Neural cell (in vitro differentiated cells): ENCODE measurements around the gene ATXN7L3. TPM values are rescaled to one million over a fixed set of nuclear protein-coding genes. Genes with fewer than 3 reads are reported as not detected.

ENCODE experiments used
- H2AFZ ChIP-seq: fragments of 200-600, 300-800 bp; sonication (generic), shearing (Covaris generic); 2 replicates; pipeline ENCODE4 v1.6.0; 2014; ENCODE audit warnings: low read depth, mild to moderate bottlenecking, antibody characterized with exemption, low read length, moderate library complexity
- H3F3A ChIP-seq: fragments of 200-600 bp; shearing (Covaris generic); 2 replicates; pipeline ENCODE4 v1.6.1; 2016; ENCODE audit warnings: mild to moderate bottlenecking, moderate library complexity, mixed read lengths, antibody characterized with exemption, low read length; ENCODE audit not compliant: insufficient read depth, poor library complexity, severe bottlenecking
- H3K27ac ChIP-seq: fragments of 200-600, 300-800 bp; sonication (generic), shearing (Covaris generic); 2 replicates; pipeline ENCODE4 v1.5.1; 2014; ENCODE audit warnings: mild to moderate bottlenecking, low read length, moderate library complexity
- H3K27me3 ChIP-seq: fragments of 300-800, 200-600 bp; sonication (generic), shearing (Covaris generic); 2 replicates; pipeline ENCODE4 v1.6.0; 2014; ENCODE audit warnings: mild to moderate bottlenecking, low read depth, low read length, moderate library complexity; ENCODE audit not compliant: insufficient read depth
- H3K36me3 ChIP-seq: fragments of 300-800, 200-600 bp; sonication (generic), shearing (Covaris generic); 2 replicates; pipeline ENCODE4 v1.5.1; 2014; ENCODE audit warnings: mild to moderate bottlenecking, antibody characterized with exemption, low read length, moderate library complexity; ENCODE audit not compliant: insufficient read depth
- H3K4me2 ChIP-seq: fragments of 300-800, 200-600 bp; sonication (generic), shearing (Covaris generic); 2 replicates; pipeline ENCODE4 v1.6.0; 2014; ENCODE audit warnings: mild to moderate bottlenecking, low read length
- H3K4me3 ChIP-seq: fragments of 300-800, 200-600 bp; sonication (generic), shearing (Covaris generic); 2 replicates; pipeline ENCODE4 v1.5.1; 2014; ENCODE audit warnings: mild to moderate bottlenecking, low read length, moderate library complexity
- H3K79me2 ChIP-seq: fragments of 200-600 bp; shearing (Covaris generic); replicated peaks from 2 replicates; pipeline ENCODE4 v1.6.0; 2014; ENCODE audit warnings: mild to moderate bottlenecking, low read length, moderate library complexity; ENCODE audit not compliant: insufficient read depth
- H3K9ac ChIP-seq: fragments of 300-800, 200-600 bp; sonication (generic), shearing (Covaris generic); 2 replicates; pipeline ENCODE4 v1.6.1; 2016; ENCODE audit warnings: mild to moderate bottlenecking, low read length, mixed read lengths
- H3K9me2 ChIP-seq: fragments of 200-600 bp; shearing (Covaris generic); 2 replicates; pipeline ENCODE4 v1.6.1; 2016; ENCODE audit warnings: mild to moderate bottlenecking, low read length, mixed read lengths; ENCODE audit not compliant: insufficient read depth
- H3K9me3 ChIP-seq: fragments of 200-600, 300-800 bp; sonication (generic), shearing (Covaris generic); 2 replicates; pipeline ENCODE4 v1.6.1; 2016; ENCODE audit warnings: mild to moderate bottlenecking, mixed run types, low read length, moderate library complexity, mixed read lengths
- H4K20me1 ChIP-seq: fragments of 200-600 bp; shearing (Covaris generic); 2 replicates; pipeline ENCODE4 v1.6.1; 2016; ENCODE audit warnings: mild to moderate bottlenecking, mixed run types; ENCODE audit not compliant: insufficient read depth
- EP300 ChIP-seq: fragments of 450-650 bp; conservative IDR thresholded peaks from 2 replicates; pipeline ENCODE4 v1.6.1; 2014; ENCODE audit warnings: antibody characterized with exemption, mild to moderate bottlenecking, moderate library complexity; ENCODE audit not compliant: poor library complexity, severe bottlenecking
- EZH2 ChIP-seq: fragments of 200-600, 300-800 bp; shearing (Covaris generic), sonication (generic); IDR thresholded peaks from 2 replicates; pipeline ENCODE4 v1.6.1; 2014; ENCODE audit warnings: antibody characterized with exemption, low read length, borderline replicate concordance, mild to moderate bottlenecking; ENCODE audit not compliant: insufficient read depth, poor library complexity, severe bottlenecking
- MXI1 ChIP-seq: fragments of 450-650 bp; conservative IDR thresholded peaks from 2 replicates; pipeline ENCODE4 v1.6.1; 2014; ENCODE audit warnings: antibody characterized with exemption, mild to moderate bottlenecking; ENCODE audit not compliant: poor library complexity, severe bottlenecking
- POLR2AphosphoS5 ChIP-seq: IDR thresholded peaks from 2 replicates; pipeline ENCODE4 v1.6.1; 2012
- RAD21 ChIP-seq: fragments of 450-650 bp; conservative IDR thresholded peaks from 2 replicates; pipeline ENCODE4 v1.6.1; 2014; ENCODE audit warnings: antibody characterized with exemption, mild to moderate bottlenecking, moderate library complexity
- REST ChIP-seq: IDR thresholded peaks from 2 replicates; pipeline ENCODE4 v1.6.1; 2012; ENCODE audit warnings: borderline replicate concordance
- SMC3 ChIP-seq: fragments of 450-650 bp; conservative IDR thresholded peaks from 2 replicates; pipeline ENCODE4 v1.6.1; 2014; ENCODE audit warnings: antibody characterized with exemption, mild to moderate bottlenecking, moderate library complexity; ENCODE audit not compliant: poor library complexity
- TAF1 ChIP-seq: IDR thresholded peaks from 2 replicates; pipeline ENCODE4 v1.6.1; 2012; ENCODE audit warnings: low read depth
- polyA plus RNA-seq: library from polyadenylated mRNA; depleted of rRNA; stranded (reverse); fragments of >200 nt; gene quantifications from 2 replicates; pipeline ENCODE4 v1.2.3, GENCODE V29; 2014
- TF ChIP-seq, protein P1 (sequence below): fragments of 450-650 bp; IDR thresholded peaks from 2 replicates; pipeline ENCODE4 v1.5.1; 2014; ENCODE audit warnings: antibody characterized with exemption, mild to moderate bottlenecking, moderate library complexity; ENCODE audit not compliant: poor library complexity, severe bottlenecking

Gene ATXN7L3
- polyA plus RNA-seq, 1 donor from 2014 or later: 97.2 TPM

DNA sequence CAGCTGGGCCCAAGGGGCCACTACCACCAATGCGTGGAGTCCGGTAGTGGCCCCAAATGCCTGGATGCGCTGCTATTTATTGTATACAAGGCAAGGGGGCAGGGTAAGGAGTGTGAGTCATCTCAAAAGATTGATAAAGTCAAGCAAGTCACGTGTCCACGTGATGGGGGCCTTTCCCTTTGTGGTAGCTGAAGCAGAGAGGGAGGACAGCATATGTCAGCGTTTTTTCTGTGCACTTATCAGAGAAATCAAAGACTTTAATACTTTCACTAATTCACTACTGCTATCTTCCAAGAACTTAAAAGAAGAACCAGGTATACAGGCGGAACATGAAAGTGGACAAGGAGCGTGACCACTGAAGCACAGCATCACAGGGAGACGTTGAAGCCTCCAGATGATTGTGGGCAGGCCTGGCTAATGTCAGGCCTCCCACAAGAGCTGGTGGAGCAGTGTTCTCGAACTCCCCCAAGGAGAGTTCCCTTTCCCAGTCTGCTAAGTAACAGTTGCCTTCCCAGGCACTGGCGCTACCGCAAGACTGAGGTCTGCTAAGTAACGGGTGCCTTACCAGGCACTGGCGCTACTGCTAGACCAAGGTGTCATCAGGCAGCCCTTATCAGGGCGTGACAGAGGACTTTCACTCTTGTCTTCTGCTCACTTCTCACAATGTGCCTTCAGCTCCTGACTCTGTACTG, 40.0 kb downstream of the ATXN7L3 start:
- Histone ChIP-seq H3K4me3 (no peak overlapping the region), H3K79me2 (no peaks in the 10 kb centered on the region), H3K27ac (no peak overlapping the region)

GRCh38 chr17:44155488-44155887, 44.2 kb downstream of the ATXN7L3 start:
- Histone ChIP-seq H2AFZ (no peak overlapping the region), H3K9me3 (no peaks in the 10 kb centered on the region), H3K9ac (no peak overlapping the region), H3K27ac (no peak overlapping the region), H3K79me2 (no peaks in the 10 kb centered on the region), H3K4me3 (no peak overlapping the region), H3K9me2 (no peaks in the 10 kb centered on the region), H4K20me1 (no peaks in the 10 kb centered on the region), H3F3A (no peaks in the 10 kb centered on the region), H3K36me3 (no peaks in the 10 kb centered on the region), H3K4me2 (no peak overlapping the region), H3K27me3 (no peaks in the 10 kb centered on the region)
- TF ChIP-seq MXI1: no peak
- no peak for TF ChIP-seq RAD21
- TF ChIP-seq EP300: no peak
- TF ChIP-seq POLR2AphosphoS5: no peak
- no peak for TF ChIP-seq EZH2
- TF ChIP-seq, protein P1, sequence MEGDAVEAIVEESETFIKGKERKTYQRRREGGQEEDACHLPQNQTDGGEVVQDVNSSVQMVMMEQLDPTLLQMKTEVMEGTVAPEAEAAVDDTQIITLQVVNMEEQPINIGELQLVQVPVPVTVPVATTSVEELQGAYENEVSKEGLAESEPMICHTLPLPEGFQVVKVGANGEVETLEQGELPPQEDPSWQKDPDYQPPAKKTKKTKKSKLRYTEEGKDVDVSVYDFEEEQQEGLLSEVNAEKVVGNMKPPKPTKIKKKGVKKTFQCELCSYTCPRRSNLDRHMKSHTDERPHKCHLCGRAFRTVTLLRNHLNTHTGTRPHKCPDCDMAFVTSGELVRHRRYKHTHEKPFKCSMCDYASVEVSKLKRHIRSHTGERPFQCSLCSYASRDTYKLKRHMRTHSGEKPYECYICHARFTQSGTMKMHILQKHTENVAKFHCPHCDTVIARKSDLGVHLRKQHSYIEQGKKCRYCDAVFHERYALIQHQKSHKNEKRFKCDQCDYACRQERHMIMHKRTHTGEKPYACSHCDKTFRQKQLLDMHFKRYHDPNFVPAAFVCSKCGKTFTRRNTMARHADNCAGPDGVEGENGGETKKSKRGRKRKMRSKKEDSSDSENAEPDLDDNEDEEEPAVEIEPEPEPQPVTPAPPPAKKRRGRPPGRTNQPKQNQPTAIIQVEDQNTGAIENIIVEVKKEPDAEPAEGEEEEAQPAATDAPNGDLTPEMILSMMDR: no peak
- TF ChIP-seq TAF1: no peak
- no peak for TF ChIP-seq REST
- TF ChIP-seq SMC3: no peak

More for the DNA sequence above, 40.0 kb downstream of the ATXN7L3 start:
- no peak overlapping the region for H3K9ac ChIP-seq
- H3F3A ChIP-seq: no peaks in the 10 kb centered on the region
- TF ChIP-seq, protein P1: no peak
- TF ChIP-seq EZH2: no peak
- TF ChIP-seq EP300: no peak
- TF ChIP-seq POLR2AphosphoS5: no peak
- H4K20me1 ChIP-seq: no peaks in the 10 kb centered on the region
- H3K9me3 ChIP-seq: no peaks in the 10 kb centered on the region
- H3K27me3 ChIP-seq: no peaks in the 10 kb centered on the region
- no peaks in the 10 kb centered on the region for H3K36me3 ChIP-seq
- H2AFZ ChIP-seq: no peak overlapping the region
- H3K4me2 ChIP-seq: no peak overlapping the region
- no peaks in the 10 kb centered on the region for H3K9me2 ChIP-seq
